OCI-LY7 (cell line): ENCODE data around the gene TLL2.

ENCODE experiments used
- CTCF ChIP-seq: fragments of 200-600 bp; sonication (generic); conservative IDR thresholded peaks from 2 replicates; pipeline ENCODE4 v1.5.1; 2014; ENCODE audit warnings: mild to moderate bottlenecking, antibody characterized with exemption, low read length, moderate library complexity, mixed read lengths
- EZH2phosphoT487 ChIP-seq: fragments of 200-600 bp; sonication (generic); IDR thresholded peaks from 2 replicates; pipeline ENCODE4 v1.6.1; 2018; ENCODE audit warnings: low read depth, borderline replicate concordance, mild to moderate bottlenecking, mixed run types, antibody characterized with exemption, low read length, moderate library complexity, mixed read lengths

DNA sequence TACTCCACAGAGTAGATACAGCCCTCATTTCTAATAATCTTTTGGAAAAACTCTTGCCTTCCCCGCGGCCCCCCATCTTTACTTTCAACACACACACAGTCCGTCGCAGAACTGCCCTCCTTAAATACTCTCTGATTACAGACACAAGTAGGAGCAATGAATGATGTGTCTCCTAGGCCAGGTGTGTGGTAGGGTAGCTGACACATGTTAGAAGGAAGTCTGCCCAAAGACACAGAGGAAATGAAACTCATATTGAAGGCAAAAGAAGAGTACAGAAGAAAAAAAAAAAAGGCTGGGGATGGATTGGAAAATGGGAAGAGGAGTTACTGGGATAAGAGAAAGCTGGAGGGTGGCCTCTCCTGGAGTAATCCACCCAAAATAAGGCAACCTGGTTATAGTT, 169.5 kb downstream of the TLL2 start:
- TF ChIP-seq CTCF (no peak), EZH2phosphoT487 (no peak)
